Breast epithelium (tissue), 4 donors: Measurements from ENCODE around the gene TENM3. TPM values are rescaled to one million over a fixed set of nuclear protein-coding genes. Genes with fewer than 3 reads are reported as not detected.

Source experiments
- DNase-seq, 2 donors: peaks; one replicate each; pipeline ENCODE4 v3.0.0-alpha.2; 2019; ENCODE audit warnings: low spot score in 2 of 2
- H3K27ac ChIP-seq, 2 donors: fragments of 200-600 bp; sonication (generic) in 1 of 2; one replicate each; pipeline ENCODE4 v1.5.1; 2016 to 2019; ENCODE audit warnings: mild to moderate bottlenecking in 1 of 2
- H3K27me3 ChIP-seq, 2 donors: fragments of 200-600 bp; sonication (generic) in 1 of 2; one replicate each; pipeline versions ENCODE4 v1.5.1 to v1.6.0; 2017 to 2019; ENCODE audit warnings: control low read depth in 1 of 2, mild to moderate bottlenecking in 1 of 2
- H3K36me3 ChIP-seq: fragments of 200-600 bp; one replicate; pipeline ENCODE4 v1.5.1; 2019
- H3K4me1 ChIP-seq, 2 donors: fragments of 200-600 bp; sonication (generic); one replicate each; pipeline ENCODE4 v1.5.1; 2016 to 2019; ENCODE audit warnings: control low read depth in 1 of 2
- H3K4me3 ChIP-seq, 3 donors: fragments of 200-600 bp; sonication (generic); 1 replicate in 2 of 3; 2 replicates in 1 of 3; pipeline ENCODE4 v1.5.1; 2016 to 2019; ENCODE audit warnings: mild to moderate bottlenecking in 3 of 3, moderate library complexity in 2 of 3
- H3K9me3 ChIP-seq, 2 donors: fragments of 200-600 bp; sonication (generic) in 1 of 2; one replicate each; pipeline ENCODE4 v1.5.1; 2016 to 2019; ENCODE audit warnings: control low read depth in 1 of 2
- CTCF ChIP-seq, 3 donors: fragments of 450-650 bp; IDR thresholded peaks; one replicate each; pipeline ENCODE4 v1.5.1; 2016 to 2017; ENCODE audit warnings: antibody characterized with exemption in 3 of 3, mild to moderate bottlenecking in 3 of 3, moderate library complexity in 3 of 3
- POLR2A ChIP-seq: fragments of 450-650 bp; IDR thresholded peaks from one replicate; pipeline ENCODE4 v1.6.1; 2016; ENCODE audit warnings: antibody characterized with exemption, mild to moderate bottlenecking, moderate library complexity
- POLR2AphosphoS5 ChIP-seq, 3 donors: sonication (generic); formaldehyde crosslinking; IDR thresholded peaks; one replicate each; pipeline ENCODE4 v1.6.1; 2017; ENCODE audit warnings: antibody characterized with exemption in 3 of 3
- intact Hi-C: fragments of 100-400 bp; cut with DNase I; formaldehyde crosslinking; loops from one replicate; pipeline ENCODE4 v1.15.1; 2023; ENCODE audit warnings: low total_unique reads
- total RNA-seq, 3 donors: library from RNA; depleted of rRNA; stranded (reverse); fragments of >200 nt; gene quantifications; one replicate each; pipeline ENCODE4 v1.1.0, GENCODE V29; 2016

Gene TENM3
- total RNA-seq, 3 donors from 2014 or later, result 4.6 to 30.6 (median 8.8) TPM

DNA sequence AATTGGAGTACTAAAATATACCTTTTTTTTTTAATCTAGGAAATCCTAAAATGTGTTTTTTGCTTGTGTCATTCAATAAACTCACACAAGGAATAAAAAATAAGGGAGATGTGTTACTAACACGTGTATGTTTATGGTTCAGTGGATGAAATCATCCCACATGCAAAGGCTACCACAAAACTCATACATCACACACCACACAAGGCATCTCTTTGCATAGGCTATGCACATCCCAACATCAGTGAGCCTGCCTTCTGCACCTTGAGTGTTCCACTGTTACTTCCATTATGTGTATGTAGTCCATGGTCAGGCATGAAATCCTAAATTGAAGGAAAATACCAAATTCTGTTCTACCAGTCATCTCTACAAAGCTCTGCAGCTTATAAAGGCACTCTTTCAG, 460.9 kb downstream of the TENM3 start:
- Histone ChIP-seq H3K27ac (no peak overlapping the region), H3K27me3 (no peaks in the 10 kb centered on the region), H3K4me1 (no peaks in the 10 kb centered on the region), H3K9me3 (no peaks in the 10 kb centered on the region), H3K36me3 (no peaks in the 10 kb centered on the region), H3K4me3 (no peak overlapping the region)
- intact Hi-C loops, result no loop called here
- DNase-seq, result no peak
- TF ChIP-seq POLR2AphosphoS5 (IDR thresholded peaks at IDR 0.05) (no peak), POLR2A (no peak), CTCF (IDR thresholded peaks at IDR 0.05) (no peak)

GRCh38 chr4:182704948-182705347, 461.7 kb downstream of the TENM3 start:
- TF ChIP-seq POLR2A (no peak), CTCF (IDR thresholded peaks at IDR 0.05) (no peak), POLR2AphosphoS5 (IDR thresholded peaks at IDR 0.05) (no peak)
- H3K9me3 ChIP-seq, result no peaks in the 10 kb centered on the region
- H3K27me3 ChIP-seq, result no peaks in the 10 kb centered on the region
- H3K4me3 ChIP-seq, result no peak overlapping the region
- no peaks in the 10 kb centered on the region for H3K4me1 ChIP-seq
- no peak overlapping the region for H3K27ac ChIP-seq
- no peak for DNase-seq
- H3K36me3 ChIP-seq, result no peaks in the 10 kb centered on the region
- intact Hi-C loops, result no loop called here

GRCh38 chr4:182705389-182705788, 462.2 kb downstream of the TENM3 start:
- no peak for TF ChIP-seq POLR2A
- TF ChIP-seq CTCF (IDR thresholded peaks at IDR 0.05), result no peak
- no peak for TF ChIP-seq POLR2AphosphoS5 (IDR thresholded peaks at IDR 0.05)
- Histone ChIP-seq H3K27me3 (no peaks in the 10 kb centered on the region), H3K36me3 (no peaks in the 10 kb centered on the region), H3K9me3 (no peaks in the 10 kb centered on the region), H3K4me3 (no peak overlapping the region), H3K4me1 (no peaks in the 10 kb centered on the region), H3K27ac (no peak overlapping the region)
- DNase-seq, result no peak
- intact Hi-C loops, result no loop called here

GRCh38 chr4:182711211-182711610, 468.0 kb downstream of the TENM3 start:
- Histone ChIP-seq H3K36me3 (no peaks in the 10 kb centered on the region), H3K4me1 (no peaks in the 10 kb centered on the region), H3K27ac (no peak overlapping the region), H3K9me3 (no peaks in the 10 kb centered on the region), H3K4me3 (no peak overlapping the region), H3K27me3 (no peaks in the 10 kb centered on the region)
- TF ChIP-seq POLR2A (no peak), CTCF (IDR thresholded peaks at IDR 0.05) (no peak), POLR2AphosphoS5 (IDR thresholded peaks at IDR 0.05) (no peak)
- DNase-seq, result no peak
- intact Hi-C loops, result no loop called here

GRCh38 chr4:182715548-182715947, 472.3 kb downstream of the TENM3 start:
- TF ChIP-seq POLR2A (no peak), CTCF (IDR thresholded peaks at IDR 0.05) (no peak), POLR2AphosphoS5 (IDR thresholded peaks at IDR 0.05) (no peak)
- Histone ChIP-seq H3K9me3 (no peaks in the 10 kb centered on the region), H3K27ac (no peak overlapping the region), H3K36me3 (no peaks in the 10 kb centered on the region), H3K4me1 (no peaks in the 10 kb centered on the region), H3K27me3 (no peaks in the 10 kb centered on the region), H3K4me3 (no peak overlapping the region)
- intact Hi-C loops, result no loop called here
- no peak for DNase-seq
